Naive thymus-derived CD8-positive, alpha-beta T cell (primary cell): Measurements from ENCODE around the gene PLXNA3. TPM values are rescaled to one million over a fixed set of nuclear protein-coding genes. Genes with fewer than 3 reads are reported as not detected.
A peak's percentile ranks its signal among the peaks of the same experiment; 100 is the strongest.

ENCODE experiments used
- ATAC-seq, 2 donors: fragments of 150-1000 bp; cut with Tn5 transposase in 1 of 2; sonication (Bioruptor Pico), chemical (Tn5 transposase) in 1 of 2; 1 replicate in 1 of 2; 2 replicates in 1 of 2; pipeline ENCODE4 v1.10.0; 2021; ENCODE audit warnings: mild to moderate bottlenecking in 2 of 2, moderate library complexity in 2 of 2
- POLR2A ChIA-PET: fragments of 350-600 bp; sonication (Branson Sonifier 250); formaldehyde crosslinking; loops from one replicate; lab custom pipeline; 2021; ENCODE audit warnings: antibody characterized with exemption; lab: Charles Lee
- DNase-seq, 10 donors: peaks; one replicate each; pipeline versions ENCODE4 v3.0.0 to v3.0.0-alpha.2; 2020 to 2022
- H3K27ac Mint-ChIP-seq, 10 donors: one replicate each; pipeline ENCODE4 v1.8.0; 2020 to 2022; ENCODE audit warnings: mild to moderate bottlenecking in 10 of 10, mixed read lengths in 10 of 10, moderate library complexity in 4 of 10, inconsistent platforms in 1 of 10
- H3K27me3 Mint-ChIP-seq, 5 donors: one replicate each; pipeline ENCODE4 v1.8.0; 2021 to 2022; ENCODE audit warnings: mixed read lengths in 5 of 5
- H3K36me3 Mint-ChIP-seq, 3 donors: one replicate each; pipeline ENCODE4 v1.8.0; 2020 to 2022; ENCODE audit warnings: mixed read lengths in 3 of 3, mild to moderate bottlenecking in 2 of 3, inconsistent platforms in 1 of 3
- H3K4me1 Mint-ChIP-seq, 4 donors: one replicate each; pipeline ENCODE4 v1.8.0; 2021 to 2022; ENCODE audit warnings: mixed read lengths in 4 of 4
- H3K4me3 Mint-ChIP-seq, 10 donors: one replicate each; pipeline ENCODE4 v1.8.0; 2020 to 2022; ENCODE audit warnings: mild to moderate bottlenecking in 10 of 10, mixed read lengths in 10 of 10, moderate library complexity in 6 of 10, inconsistent platforms in 1 of 10
- H3K9me3 Mint-ChIP-seq, 9 donors: one replicate each; pipeline ENCODE4 v1.8.0; 2020 to 2022; ENCODE audit warnings: mixed read lengths in 9 of 9, mild to moderate bottlenecking in 3 of 9, inconsistent platforms in 1 of 9, moderate library complexity in 1 of 9
- polyA plus RNA-seq, 3 donors: library from polyadenylated mRNA; unstranded; fragments of 300-500 nt; fragmentation: Illumina TruSeq; gene quantifications; one replicate each; pipeline ENCODE4 v1.2.3, GENCODE V29; 2021
- total RNA-seq, 8 experiments: library from RNA in 2 of 8; stranded (reverse) in 2 of 8; gene quantifications; one replicate each; pipeline ENCODE4 v1.2.3 and lab custom pipeline; 2021 to 2026

Gene PLXNA3
- total and polyA plus RNA-seq, 5 experiments from 2014 or later = 0.27 to 50.4 (median 0.67) TPM

GRCh38 chrX:154512879-154513553, 54.9 kb downstream of the PLXNA3 start:
- no peaks in the 10 kb centered on the region for H3K27me3 Mint-ChIP-seq
- peaks cover 13 to 38% (median 35%) of the 10 kb centered on the region in 4 donors for H3K4me1 Mint-ChIP-seq
- POLR2A ChIA-PET = interaction anchor here (1.6 to 5.4 kb wide), 4 partner anchors 10 to 113 kb away, joined by 3 to 38 read pairs (median 16); partner anchors contain the start of genes RPL10 and SLC10A3
- peak overlapping the region in 8 of 10 donors; percentile 8 to 93 (median 82) for H3K27ac Mint-ChIP-seq
- H3K4me3 Mint-ChIP-seq = peak overlapping the region in 4 of 10 donors; percentile 6 to 61 (median 37)
- H3K9me3 Mint-ChIP-seq = peaks cover 0 to 2% (median 0%) of the 10 kb centered on the region in 9 donors
- DNase-seq = no peak
- no peak for ATAC-seq
- peaks cover 0 to 11% (median 3%) of the 10 kb centered on the region in 3 donors for H3K36me3 Mint-ChIP-seq

- peak overlapping the region; percentile 54 to 86 (median 78) for H3K27ac Mint-ChIP-seq
- POLR2A ChIA-PET = interaction anchor here (1.6 to 5.4 kb wide), 5 partner anchors 11 to 114 kb away, joined by 3 to 38 read pairs (median 14); partner anchors contain the start of genes RPL10, SLC10A3 and TAFAZZIN
- no peak for ATAC-seq
- H3K27me3 Mint-ChIP-seq = no peaks in the 10 kb centered on the region
- H3K9me3 Mint-ChIP-seq = peaks cover 0 to 2% (median 0%) of the 10 kb centered on the region in 9 donors
- H3K36me3 Mint-ChIP-seq = peaks cover 0 to 9% (median 3%) of the 10 kb centered on the region in 3 donors
- H3K4me3 Mint-ChIP-seq = peak overlapping the region; percentile 22 to 81 (median 60)
- no peak for DNase-seq
- H3K4me1 Mint-ChIP-seq = peaks cover 13 to 38% (median 35%) of the 10 kb centered on the region in 4 donors
Measured at GRCh38 chrX:154513716-154514115, 55.6 kb downstream of the PLXNA3 start.

GRCh38 chrX:154515090-154515965, 57.2 kb downstream of the PLXNA3 start:
- Mint-ChIP-seq H3K4me1 (peaks cover 13 to 38% (median 35%) of the 10 kb centered on the region in 4 donors), H3K27me3 (no peaks in the 10 kb centered on the region), H3K9me3 (no peaks in the 10 kb centered on the region), H3K4me3 (peak overlapping the region; percentile 71 to 90 (median 84)), H3K36me3 (peaks cover 0 to 2% (median 0%) of the 10 kb centered on the region in 3 donors), H3K27ac (peak overlapping the region; percentile 86 to 91 (median 90))
- peak in 2 of 10 donors; percentile 7 to 23 for DNase-seq
- ATAC-seq = no peak
- POLR2A ChIA-PET = interaction anchor here (0.8 to 5.4 kb wide), 12 partner anchors 11 to 116 kb away, joined by 3 to 54 read pairs (median 11); partner anchors contain the start of genes RPL10, SLC10A3, TAFAZZIN and UBL4A

- Mint-ChIP-seq H3K27me3 (no peaks in the 10 kb centered on the region), H3K4me3 (peak within 1 kb of the TSS; percentile 77 to 91 (median 85)), H3K9me3 (no peaks in the 10 kb centered on the region), H3K27ac (peak within 1 kb of the TSS; percentile 87 to 95 (median 93)), H3K36me3 (peaks cover 0 to 2% (median 0%) of the 10 kb centered on the region in 3 donors), H3K4me1 (peaks cover 9 to 32% (median 30%) of the 10 kb centered on the region in 4 donors)
- peak; percentile 80 to 96 (median 90) for DNase-seq
- peak; percentile 84 to 93 for ATAC-seq
- POLR2A ChIA-PET = interaction anchor here (0.6 to 5.4 kb wide), 12 partner anchors 10 to 116 kb away, joined by 3 to 54 read pairs (median 11); partner anchors contain the start of genes RPL10, SLC10A3, TAFAZZIN and UBL4A
Measured at GRCh38 chrX:154515966-154516655, 58.0 kb downstream of the PLXNA3 start, which contains the start of gene FAM3A. FAM3A (minus strand) TSS chrX:154516232; CDS start chrX:154515772, 460 bp downstream.

- Mint-ChIP-seq H3K27ac (peak overlapping the region; percentile 77 to 95 (median 93)), H3K9me3 (no peaks in the 10 kb centered on the region), H3K4me3 (peak overlapping the region; percentile 73 to 91 (median 84)), H3K27me3 (no peaks in the 10 kb centered on the region), H3K4me1 (peaks cover 8 to 27% (median 25%) of the 10 kb centered on the region in 4 donors), H3K36me3 (peaks cover 0 to 2% (median 0%) of the 10 kb centered on the region in 3 donors)
- DNase-seq = peak in 5 of 10 donors; percentile 17 to 56 (median 25)
- peak; percentile 33 to 52 for ATAC-seq
- POLR2A ChIA-PET = interaction anchor here (0.6 to 5.4 kb wide), 11 partner anchors 10 to 143 kb away, joined by 3 to 54 read pairs (median 10); partner anchors contain the start of genes RPL10, SLC10A3, TAFAZZIN and UBL4A
Measured at GRCh38 chrX:154516656-154517100, 58.6 kb downstream of the PLXNA3 start.

- DNase-seq (no peak), ATAC-seq (no peak)
- Mint-ChIP-seq H3K27me3 (no peaks in the 10 kb centered on the region), H3K36me3 (peaks cover 0 to 2% (median 0%) of the 10 kb centered on the region in 3 donors), H3K4me1 (peaks cover 8 to 24% (median 23%) of the 10 kb centered on the region in 4 donors), H3K4me3 (peak overlapping the region in 5 of 10 donors; percentile 2 to 85 (median 82)), H3K9me3 (no peaks in the 10 kb centered on the region), H3K27ac (peak overlapping the region in 2 of 10 donors; percentile 11 to 22)
- POLR2A ChIA-PET = interaction anchor here (1.0 to 5.4 kb wide), 9 partner anchors 9 to 144 kb away, joined by 3 to 54 read pairs (median 12); partner anchors contain the start of genes RPL10, SLC10A3, TAFAZZIN and UBL4A
Measured at GRCh38 chrX:154517101-154517781, 59.2 kb downstream of the PLXNA3 start.

GRCh38 chrX:154519389-154519788, 61.3 kb downstream of the PLXNA3 start:
- DNase-seq = no peak
- Mint-ChIP-seq H3K27me3 (no peaks in the 10 kb centered on the region), H3K4me3 (no peak overlapping the region), H3K36me3 (no peaks in the 10 kb centered on the region), H3K4me1 (peaks cover 4 to 15% (median 11%) of the 10 kb centered on the region in 4 donors), H3K9me3 (no peaks in the 10 kb centered on the region), H3K27ac (peak overlapping the region in 1 of 10 donors; percentile 83)
- POLR2A ChIA-PET = interaction anchor here (5.0 kb wide), 1 partner anchor 32 kb away, joined by 30 read pairs; the partner anchor contains the start of gene UBL4A
- no peak for ATAC-seq

- peak in 1 of 2 donors; percentile 40 for ATAC-seq
- H3K36me3 Mint-ChIP-seq = peaks cover 0 to 1% (median 0%) of the 10 kb centered on the region in 3 donors
- peak overlapping the region; percentile 1 to 76 (median 48) for H3K4me3 Mint-ChIP-seq
- H3K27ac Mint-ChIP-seq = peak overlapping the region; percentile 22 to 84 (median 63)
- POLR2A ChIA-PET = interaction anchor here (0.9 to 4.3 kb wide), 4 partner anchors 10 to 128 kb away, joined by 5 to 36 read pairs (median 28); partner anchors contain the start of genes FAM3A, RPL10, SLC10A3 and UBL4A
- H3K27me3 Mint-ChIP-seq = no peaks in the 10 kb centered on the region
- peaks cover 3 to 26% (median 20%) of the 10 kb centered on the region in 4 donors for H3K4me1 Mint-ChIP-seq
- H3K9me3 Mint-ChIP-seq = no peaks in the 10 kb centered on the region
- DNase-seq = no peak
Measured at GRCh38 chrX:154525606-154526490, 67.8 kb downstream of the PLXNA3 start.

GRCh38 chrX:154526901-154527675, 69.0 kb downstream of the PLXNA3 start:
- H3K27ac Mint-ChIP-seq = peak overlapping the region in 8 of 10 donors; percentile 52 to 80 (median 72)
- DNase-seq (peak in 8 of 10 donors; percentile 29 to 72 (median 40)), ATAC-seq (peak; percentile 80 to 85)
- H3K4me1 Mint-ChIP-seq = peaks cover 3 to 26% (median 20%) of the 10 kb centered on the region in 4 donors
- no peaks in the 10 kb centered on the region for H3K27me3 Mint-ChIP-seq
- peak overlapping the region in 6 of 10 donors; percentile 10 to 56 (median 34) for H3K4me3 Mint-ChIP-seq
- H3K9me3 Mint-ChIP-seq = no peaks in the 10 kb centered on the region
- POLR2A ChIA-PET = interaction anchor here (0.5 to 4.3 kb wide), 11 partner anchors 11 to 153 kb away, joined by 3 to 36 read pairs (median 4); partner anchors contain the start of genes ATP6AP1, FAM3A, FLNA and RPL10
- H3K36me3 Mint-ChIP-seq = peaks cover 0 to 3% (median 0%) of the 10 kb centered on the region in 3 donors
